ENCODE measurements around the gene TEC.

DNA sequence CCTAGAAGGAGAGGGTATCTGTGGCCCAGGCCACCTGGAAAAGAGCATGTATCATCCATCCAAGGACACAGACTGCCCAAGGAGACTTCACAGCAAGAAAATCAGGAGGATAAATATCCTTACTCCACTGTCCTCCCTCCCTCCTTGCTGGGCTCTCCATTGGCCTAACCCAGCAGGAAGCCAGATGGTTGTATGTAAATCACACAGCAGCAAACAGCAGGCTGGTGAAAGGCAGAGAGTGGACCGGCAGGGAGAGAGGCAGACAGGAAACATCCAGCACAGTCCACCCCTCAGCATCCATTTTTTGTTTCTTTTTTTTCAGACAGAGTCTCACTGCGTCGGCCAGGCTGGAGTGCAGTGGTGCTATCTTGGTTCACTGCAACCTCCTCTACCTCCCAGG lies 153.1 kb downstream of the TEC start:
- TF ChIP-seq, protein P1, sequence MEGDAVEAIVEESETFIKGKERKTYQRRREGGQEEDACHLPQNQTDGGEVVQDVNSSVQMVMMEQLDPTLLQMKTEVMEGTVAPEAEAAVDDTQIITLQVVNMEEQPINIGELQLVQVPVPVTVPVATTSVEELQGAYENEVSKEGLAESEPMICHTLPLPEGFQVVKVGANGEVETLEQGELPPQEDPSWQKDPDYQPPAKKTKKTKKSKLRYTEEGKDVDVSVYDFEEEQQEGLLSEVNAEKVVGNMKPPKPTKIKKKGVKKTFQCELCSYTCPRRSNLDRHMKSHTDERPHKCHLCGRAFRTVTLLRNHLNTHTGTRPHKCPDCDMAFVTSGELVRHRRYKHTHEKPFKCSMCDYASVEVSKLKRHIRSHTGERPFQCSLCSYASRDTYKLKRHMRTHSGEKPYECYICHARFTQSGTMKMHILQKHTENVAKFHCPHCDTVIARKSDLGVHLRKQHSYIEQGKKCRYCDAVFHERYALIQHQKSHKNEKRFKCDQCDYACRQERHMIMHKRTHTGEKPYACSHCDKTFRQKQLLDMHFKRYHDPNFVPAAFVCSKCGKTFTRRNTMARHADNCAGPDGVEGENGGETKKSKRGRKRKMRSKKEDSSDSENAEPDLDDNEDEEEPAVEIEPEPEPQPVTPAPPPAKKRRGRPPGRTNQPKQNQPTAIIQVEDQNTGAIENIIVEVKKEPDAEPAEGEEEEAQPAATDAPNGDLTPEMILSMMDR (IDR thresholded peaks at IDR 0.05 in 2 of 3, conservative IDR thresholded peaks at IDR 0.05 in 1 of 3; ENCODE audit: borderline replicate concordance in 1 of 3, insufficient read depth in 1 of 3, low read depth in 2 of 3, low read length in 2 of 3), result no peak
- TF ChIP-seq EZH2phosphoT487 (IDR thresholded peaks at IDR 0.05; ENCODE audit: borderline replicate concordance), result no peak
- TF ChIP-seq CEBPB (IDR thresholded peaks at IDR 0.05; ENCODE audit: low read depth), result no peak
- no peak for TF ChIP-seq POLR2A (IDR thresholded peaks at IDR 0.05; ENCODE audit: borderline replicate concordance, extremely low read depth, insufficient read depth, insufficient read length)
- TF ChIP-seq SIN3A (IDR thresholded peaks at IDR 0.05; ENCODE audit: low read depth), result no peak
